ENCODE data around the gene FAM47E. TPM values are rescaled to one million over a fixed set of nuclear protein-coding genes. Genes with fewer than 3 reads are reported as not detected.

Gene FAM47E, protein sequence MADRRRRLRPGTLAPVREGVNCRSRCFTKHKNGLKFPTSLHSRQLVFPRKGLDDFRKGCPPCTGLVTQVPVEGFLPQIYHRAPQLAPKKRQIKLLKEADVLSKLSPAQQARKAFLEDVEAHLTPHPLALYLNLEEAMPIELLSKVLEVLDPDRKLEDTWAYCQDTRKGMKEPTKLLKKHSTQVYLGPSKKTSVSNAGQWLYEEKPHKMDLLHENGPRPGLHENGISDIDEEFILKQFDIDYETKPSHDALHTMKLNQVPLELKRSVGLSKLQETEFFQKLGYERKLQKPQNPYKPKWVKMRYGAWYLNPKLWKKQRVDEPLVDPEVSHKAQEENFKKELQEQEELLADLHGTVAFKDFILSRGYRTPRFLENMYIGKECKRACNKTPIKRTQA
- total RNA-seq: 1 to 10 TPM; 6.1 to 6.5 TPM
- long read RNA-seq, partial matches to known transcripts: 0 of 3 reads
- long read RNA-seq, other reads (novel, unspliced or antisense): 3 of 3 reads

DNA sequence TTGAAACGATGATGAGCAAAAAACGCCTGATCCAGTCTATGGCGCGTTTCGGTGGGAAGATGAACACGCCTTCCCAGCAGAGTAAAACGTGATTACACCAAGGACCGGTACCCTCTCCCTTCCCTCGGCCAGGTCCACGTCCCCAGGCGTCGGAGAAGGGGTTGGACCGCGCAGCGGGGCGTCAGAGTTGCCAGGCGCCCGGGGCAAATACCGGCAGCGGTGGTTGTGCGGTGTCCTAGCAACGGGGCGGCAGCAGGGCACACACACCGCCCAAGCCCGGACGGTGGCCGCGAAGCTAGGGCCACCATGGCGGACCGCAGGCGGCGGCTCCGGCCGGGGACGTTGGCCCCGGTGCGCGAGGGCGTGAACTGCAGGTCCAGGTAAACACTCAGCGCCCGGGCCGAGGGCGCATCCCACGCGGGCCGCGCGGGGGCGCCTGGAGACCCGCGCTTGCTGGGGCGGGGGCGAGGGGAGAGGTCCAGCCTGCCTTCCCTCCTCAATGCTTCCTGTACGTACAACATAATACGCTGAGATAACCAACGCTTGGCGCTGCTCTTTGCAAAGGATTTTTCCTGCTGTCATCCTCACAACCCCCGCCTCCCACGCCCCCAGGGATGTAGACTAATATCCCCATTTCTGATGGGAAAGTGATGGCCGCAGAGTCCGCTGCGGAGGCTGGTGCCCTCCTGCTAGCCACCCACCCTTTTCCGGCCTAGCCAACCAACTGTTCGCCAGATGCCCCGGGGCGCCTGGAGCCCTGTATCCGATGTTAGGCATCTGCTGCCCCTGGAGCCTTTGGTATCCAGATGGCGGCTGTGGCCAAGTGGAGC, at the start of gene FAM47E:
TSS of gene FAM47E (plus strand) at position 281 of the 830 bp plus-strand sequence. CDS start at position 307, 26 bp downstream.
- intact Hi-C loops (cut with DNase I, micrococcal nuclease): loop anchor here in 1 of 2 donors (5.0 kb wide), 1 partner anchor 74 kb away; no protein-coding TSS in a partner anchor
- ATAC-seq: peak; percentile 99
- DNase-seq: peak; percentile 85 to 87

DNA sequence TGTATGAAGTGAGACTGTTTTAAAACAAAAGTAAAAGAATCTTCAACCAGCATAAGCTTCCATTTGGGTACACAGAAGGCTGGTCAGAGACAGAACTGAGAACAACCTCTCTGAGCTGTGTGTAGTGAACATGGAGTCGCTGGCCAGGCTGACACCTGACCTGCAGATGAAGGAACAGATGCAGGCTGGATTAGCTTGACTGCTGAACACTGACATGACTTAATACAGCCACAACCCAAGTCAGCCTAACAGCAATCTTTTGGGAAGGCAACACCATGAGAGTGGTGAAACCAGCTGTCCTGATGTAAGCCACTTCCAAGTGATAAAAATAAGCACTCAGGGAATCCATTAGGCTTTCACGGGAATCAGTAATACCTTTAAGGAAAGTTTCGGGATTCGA, 48.0 kb upstream of the FAM47E start:
- DNase-seq: no peak
- intact Hi-C loops (cut with DNase I, micrococcal nuclease): no loop called here
- no peak for ATAC-seq

DNA sequence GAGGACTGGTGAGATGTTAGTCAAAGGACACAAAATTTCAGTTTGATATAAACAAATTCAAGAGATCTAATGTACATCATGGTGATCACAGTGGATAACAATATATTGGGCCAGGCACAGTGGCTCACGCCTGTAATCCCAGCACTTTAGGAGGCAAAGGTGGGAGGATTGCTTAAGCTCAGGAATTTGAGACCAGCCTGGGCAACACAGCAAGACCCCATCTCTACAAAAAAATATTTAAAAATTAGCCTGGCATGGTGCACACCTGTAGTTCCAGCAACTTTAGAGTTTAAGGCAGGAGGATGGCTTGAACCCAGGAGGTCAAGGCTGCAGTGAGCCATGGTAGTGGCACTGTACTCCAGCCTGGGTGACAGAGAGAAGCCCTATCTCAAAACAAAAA, 46.6 kb upstream of the FAM47E start:
- DNase-seq (no peak), ATAC-seq (no peak)
- intact Hi-C loops (cut with DNase I, micrococcal nuclease): no loop called here

DNA sequence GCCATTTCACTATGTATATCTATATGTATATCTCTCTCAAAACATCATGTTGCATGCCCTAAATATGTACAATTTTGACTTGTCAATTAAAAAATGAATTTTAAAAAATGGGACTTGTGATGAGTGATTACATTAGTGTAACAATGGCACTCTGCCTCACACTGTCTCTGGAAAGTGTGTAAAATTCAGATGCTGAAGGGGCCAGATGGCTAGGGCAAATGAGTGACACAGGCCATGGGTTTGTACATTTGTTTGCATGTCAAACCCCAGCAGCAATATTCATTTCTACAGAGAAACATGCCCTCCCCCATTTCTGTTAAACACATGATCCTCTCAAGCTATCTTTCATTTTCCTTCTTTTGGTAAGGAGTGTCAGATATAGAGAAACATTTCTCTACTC, 46.0 kb upstream of the FAM47E start:
- ATAC-seq: no peak
- intact Hi-C loops (cut with DNase I, micrococcal nuclease): no loop called here
- DNase-seq: no peak

DNA sequence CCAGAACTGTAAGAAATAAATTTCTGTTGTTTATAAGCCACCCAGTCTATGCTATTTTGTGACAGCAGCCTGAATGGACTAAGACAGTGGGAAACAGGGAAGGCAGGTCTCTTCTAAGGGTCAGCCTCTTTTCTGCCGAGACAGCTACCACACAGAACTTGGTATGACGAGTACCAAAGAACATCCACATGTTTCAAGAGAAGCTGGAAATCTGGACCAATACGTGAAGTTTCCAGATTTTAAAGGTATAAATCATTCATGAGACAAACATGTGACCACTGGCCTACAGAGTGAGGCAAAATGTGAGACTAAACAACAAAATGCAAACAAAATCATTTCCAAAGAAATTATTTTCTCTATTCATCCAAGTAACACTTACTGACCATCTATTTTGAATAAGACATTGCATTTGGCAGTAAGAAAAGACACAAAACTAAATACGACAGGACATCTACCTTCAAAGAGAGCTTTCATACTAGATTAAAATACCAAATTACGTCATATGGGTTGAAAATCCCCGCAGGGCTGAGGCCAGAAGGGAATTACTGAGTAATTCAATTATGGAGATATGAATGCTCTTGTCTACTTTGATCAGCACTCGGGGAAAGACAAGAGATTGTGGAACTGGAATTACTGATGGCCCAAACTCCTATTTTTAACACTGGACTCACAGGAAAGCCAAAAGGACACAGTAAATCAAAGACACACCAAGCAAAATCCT, 45.1 kb upstream of the FAM47E start:
- DNase-seq (no peak), ATAC-seq (no peak)

DNA sequence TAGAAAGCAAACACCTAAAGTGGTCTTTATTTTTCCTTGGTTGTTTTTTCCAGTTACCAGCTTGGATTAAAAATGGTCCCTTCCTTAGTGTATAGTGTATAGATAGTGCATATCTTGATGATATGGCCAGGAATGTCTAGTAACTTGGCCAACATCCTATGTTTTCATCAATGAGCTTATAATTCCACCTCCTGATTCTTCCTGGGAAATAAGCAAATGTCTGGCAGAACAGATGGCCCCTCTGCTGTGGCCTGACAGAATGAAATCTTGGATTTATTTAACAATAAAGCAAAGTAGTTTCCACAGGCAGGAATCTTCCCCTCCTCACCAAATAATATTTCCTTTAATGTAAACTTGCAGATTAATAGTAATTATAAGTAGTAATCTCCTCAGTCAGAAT, 44.0 kb upstream of the FAM47E start:
- intact Hi-C loops (cut with DNase I, micrococcal nuclease): no loop called here
- DNase-seq (no peak), ATAC-seq (no peak)

More for the DNA sequence above, 45.1 kb upstream of the FAM47E start:
- intact Hi-C loops (cut with DNase I, micrococcal nuclease): no loop called here

DNA sequence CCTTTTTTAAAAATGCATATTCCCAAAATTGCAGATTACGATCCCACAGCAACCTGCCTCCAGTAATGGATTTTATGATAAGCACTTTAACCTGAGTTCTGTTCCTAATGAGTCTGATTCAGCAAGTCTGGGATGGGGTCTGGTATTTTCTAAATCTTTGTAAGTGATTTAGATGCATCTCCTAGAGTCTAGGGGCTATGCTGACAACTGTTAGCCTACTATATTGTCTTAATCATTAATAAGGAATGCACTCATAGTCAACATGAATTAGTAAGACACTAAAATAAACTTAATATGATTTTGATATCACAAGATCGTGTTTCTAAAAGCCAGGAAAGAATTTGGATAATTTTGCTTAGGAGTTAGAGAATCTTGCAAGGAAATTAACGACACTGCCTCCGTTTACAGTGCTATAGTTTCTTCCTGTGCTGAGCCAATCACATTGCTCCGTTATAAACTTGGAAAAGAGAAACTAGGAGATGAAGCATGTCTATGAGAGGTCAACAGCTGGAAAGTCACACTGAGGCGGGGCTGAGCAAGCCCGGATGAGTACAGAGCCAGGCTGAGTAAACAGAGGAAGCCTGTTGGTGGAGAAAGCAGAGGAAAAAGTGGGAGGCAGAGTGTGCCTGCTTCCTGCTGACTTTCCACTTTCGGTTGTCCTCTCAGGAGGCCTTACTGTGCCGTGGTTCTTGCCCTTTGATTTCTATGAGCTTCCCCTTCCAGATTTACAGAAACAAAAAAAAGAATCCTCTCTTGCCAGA, 43.3 kb upstream of the FAM47E start:
- peak; percentile 78 to 90 for DNase-seq
- peak; percentile 87 for ATAC-seq
- intact Hi-C loops (cut with DNase I, micrococcal nuclease): no loop called here

DNA sequence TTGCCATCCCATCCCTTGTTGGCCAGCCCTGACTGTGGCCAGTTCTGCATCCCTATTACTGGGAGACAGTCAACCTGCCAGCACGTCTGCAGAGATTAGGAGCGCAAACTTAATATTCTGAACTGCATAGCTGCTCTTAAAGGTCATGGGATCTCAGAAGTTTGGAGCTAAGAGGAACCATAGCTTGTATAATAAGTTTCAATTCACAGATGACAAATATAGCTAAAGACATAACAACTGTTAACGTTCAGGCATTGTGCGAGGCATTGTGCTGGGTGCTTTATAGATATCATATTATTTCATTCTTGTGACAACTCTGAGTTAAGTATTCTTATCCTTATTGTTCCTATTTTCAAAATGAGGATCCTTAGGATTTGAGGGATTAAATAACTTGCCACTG, 41.6 kb upstream of the FAM47E start:
- ATAC-seq: no peak

DNA sequence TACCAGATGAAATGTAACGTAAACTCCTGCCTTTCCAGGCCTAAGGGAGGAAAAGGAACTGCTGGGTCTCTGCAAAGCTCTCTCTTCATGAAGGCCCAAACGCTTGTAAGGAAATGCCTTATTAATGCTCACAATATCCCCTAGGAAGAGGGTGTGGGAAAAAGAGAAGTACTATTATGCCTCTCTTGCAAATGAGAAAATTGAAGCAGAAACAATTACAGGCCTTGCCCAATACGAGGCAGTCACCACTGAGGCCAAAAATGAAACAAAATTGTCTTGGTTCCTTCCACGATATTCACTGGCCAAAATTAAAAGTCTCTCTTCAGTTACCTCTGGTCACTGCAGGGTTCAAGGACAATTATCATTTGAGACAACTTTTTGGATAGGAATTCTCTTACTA, 41.1 kb upstream of the FAM47E start:
- no peak for DNase-seq
- no peak for ATAC-seq
- intact Hi-C loops (cut with DNase I, micrococcal nuclease): no loop called here

More for the DNA sequence above, 41.6 kb upstream of the FAM47E start:
- intact Hi-C loops (cut with DNase I, micrococcal nuclease): no loop called here
- DNase-seq: no peak

DNA sequence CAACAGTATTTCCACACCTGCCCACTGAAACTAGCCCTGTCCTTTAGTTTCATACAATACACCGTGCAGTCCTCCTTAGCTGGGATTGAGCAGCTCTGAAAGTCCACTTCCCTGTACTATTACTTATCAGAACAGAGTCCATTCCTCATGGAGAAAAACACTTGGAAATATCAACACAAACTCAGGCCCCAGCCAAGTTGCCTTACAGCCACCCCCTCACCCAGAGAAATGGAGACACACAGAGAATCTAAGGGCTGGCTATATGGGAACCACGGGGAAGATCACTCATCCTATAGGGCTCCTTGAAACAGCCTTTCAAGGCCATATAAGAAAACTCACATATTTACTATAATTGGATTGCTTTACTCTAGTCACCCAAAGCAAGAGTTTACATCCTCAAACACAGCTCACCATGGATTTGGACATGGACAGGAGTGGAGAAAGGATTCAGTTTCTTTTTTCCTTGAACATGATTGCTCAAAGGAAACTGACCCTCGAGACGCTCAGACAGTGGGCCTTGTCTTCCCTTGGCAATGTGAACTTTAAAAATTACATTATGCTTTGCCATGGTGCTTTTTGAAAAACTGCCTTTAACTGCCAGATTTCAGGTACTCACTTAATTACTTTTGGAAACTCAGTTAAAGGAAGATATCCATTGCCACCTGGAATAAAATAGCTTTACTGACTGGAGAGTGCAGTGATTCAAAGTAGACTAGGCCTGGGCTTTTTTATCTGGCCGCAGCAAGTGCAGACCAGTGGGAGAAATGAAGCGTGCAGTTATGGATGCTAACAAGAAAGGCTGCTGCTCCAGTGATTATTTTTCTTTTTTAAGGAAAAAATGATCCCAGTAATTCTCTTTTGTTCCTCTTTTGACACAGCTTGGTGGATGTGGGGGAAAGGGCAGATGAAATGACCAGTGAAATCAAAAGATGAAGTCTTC, 39.5 kb upstream of the FAM47E start:
- DNase-seq (no peak), ATAC-seq (no peak)
- intact Hi-C loops (cut with DNase I, micrococcal nuclease): no loop called here

DNA sequence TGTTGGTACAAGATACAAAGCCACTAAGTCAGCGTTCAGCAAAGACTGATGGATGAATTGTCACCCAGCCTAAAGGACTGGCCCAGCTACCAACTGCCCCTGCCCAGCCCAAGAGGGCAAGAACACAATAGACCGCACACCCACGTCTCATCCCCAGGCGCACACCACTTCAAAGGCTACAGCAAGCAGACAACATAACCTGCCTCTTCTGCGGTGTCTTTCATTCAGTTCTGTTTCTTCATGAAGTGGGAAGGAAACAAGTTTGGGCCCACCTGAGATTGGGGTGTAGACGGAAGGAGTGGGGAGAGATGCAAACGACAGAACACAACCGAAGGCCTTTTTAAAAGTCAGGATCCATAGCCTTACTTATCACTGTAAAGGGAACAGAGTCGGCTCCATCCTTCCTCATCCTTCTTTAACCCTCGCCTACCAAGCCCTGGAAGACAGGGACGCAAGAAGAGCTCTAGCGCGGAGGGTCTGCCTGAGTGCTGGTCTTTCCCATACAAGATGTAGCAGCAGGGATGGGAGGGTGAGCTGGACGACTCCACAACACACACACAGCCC, 38.6 kb upstream of the FAM47E start:
- ATAC-seq (peak; percentile 28), DNase-seq (peak in 1 of 2 donors; percentile 58)
- intact Hi-C loops (cut with DNase I, micrococcal nuclease): no loop called here

DNA sequence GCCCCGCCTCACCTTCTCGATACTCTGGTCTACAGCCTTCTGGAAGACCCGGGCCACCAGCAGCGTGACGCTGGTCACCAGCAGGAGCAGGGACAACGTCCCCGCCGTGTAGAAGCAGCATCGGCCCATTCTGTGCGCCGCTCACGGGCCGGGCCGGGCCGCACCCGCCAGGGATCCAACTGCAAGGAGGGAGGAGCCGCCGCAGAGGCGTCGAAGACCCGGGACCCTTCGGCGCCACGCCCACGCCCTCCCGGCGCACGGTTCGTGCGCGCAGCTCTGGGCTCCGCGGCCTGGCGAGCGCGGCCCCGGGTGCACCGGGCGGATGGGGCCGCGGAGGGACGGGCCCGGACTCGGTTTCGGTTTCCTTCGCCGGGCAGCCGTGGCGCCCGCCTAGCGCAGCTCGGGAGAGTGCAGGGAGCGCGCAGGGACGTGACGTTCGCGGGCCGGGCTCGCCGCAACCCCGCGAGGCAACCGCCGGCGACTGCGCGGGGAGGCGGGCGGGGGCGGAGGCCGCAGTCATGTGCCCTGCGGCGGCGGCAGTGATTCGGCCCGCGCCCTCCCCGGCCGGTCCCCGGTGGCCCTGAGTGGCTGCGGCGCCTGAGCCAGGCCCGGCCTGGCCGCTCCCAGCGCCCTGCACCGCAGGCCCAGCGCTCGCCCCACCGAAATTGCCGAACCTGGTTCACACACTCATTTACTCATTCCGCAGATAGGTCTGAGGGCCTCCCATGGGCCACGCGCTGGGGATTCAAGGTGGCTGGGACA, 37.9 kb upstream of the FAM47E start, which contains the start of gene SCARB2:
TSS of gene SCARB2 (minus strand) at position 410 of the 762 bp plus-strand sequence. CDS start at position 129, 281 bp downstream.
- intact Hi-C loops (cut with DNase I, micrococcal nuclease): no loop called here
- ATAC-seq: peak; percentile 84

DNA sequence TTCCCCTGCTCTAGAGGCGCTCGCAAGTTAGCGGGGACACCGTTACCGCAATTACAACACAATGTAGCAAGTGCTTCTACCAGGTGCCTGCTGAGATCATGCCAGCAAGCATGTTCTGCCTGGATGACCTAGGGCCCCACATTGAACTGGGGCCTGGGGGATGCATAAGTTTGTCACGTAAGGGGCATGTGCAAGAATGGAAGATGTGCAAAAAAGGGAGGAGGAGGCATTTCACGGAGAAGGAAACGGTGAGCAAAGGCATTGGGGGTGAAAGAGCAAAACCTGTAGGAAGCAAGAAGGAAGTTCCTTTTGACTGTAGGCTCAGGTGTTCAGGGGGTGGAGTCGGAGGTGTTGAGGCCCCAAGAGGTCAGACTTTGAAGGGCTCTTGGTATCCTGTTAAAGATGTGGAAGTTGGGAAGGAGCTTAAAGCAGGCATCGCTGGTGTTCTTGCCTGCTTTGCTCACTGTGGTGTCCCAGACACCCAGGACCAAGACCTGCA, 37.3 kb upstream of the FAM47E start:
- DNase-seq: peak; percentile 59 to 78
- ATAC-seq: peak; percentile 64

More for the DNA sequence above, 37.9 kb upstream of the FAM47E start, which contains the start of gene SCARB2:
- peak; percentile 87 to 89 for DNase-seq

DNA sequence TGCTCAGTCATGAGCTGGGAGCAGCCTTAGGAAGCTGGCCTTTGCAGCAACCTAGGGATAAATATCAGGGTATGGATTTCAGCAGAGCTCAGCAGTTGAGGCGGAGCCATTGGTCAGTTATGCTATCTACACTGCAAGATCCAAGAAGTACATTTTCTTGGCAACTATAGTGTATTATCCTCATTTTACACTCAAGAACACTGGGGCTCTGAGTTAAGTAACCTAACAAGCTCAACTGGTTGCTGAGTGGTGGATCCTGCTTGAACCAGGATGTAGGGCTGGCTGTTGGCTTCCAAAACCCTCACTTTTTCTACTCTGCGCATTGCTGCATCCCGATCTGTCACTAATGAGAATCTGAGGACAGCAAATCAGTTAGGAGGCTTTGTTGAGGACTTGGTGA, 36.4 kb upstream of the FAM47E start:
- DNase-seq: no peak
- intact Hi-C loops (cut with DNase I, micrococcal nuclease): no loop called here
- no peak for ATAC-seq

More for the DNA sequence above, 37.3 kb upstream of the FAM47E start:
- intact Hi-C loops (cut with DNase I, micrococcal nuclease): no loop called here

DNA sequence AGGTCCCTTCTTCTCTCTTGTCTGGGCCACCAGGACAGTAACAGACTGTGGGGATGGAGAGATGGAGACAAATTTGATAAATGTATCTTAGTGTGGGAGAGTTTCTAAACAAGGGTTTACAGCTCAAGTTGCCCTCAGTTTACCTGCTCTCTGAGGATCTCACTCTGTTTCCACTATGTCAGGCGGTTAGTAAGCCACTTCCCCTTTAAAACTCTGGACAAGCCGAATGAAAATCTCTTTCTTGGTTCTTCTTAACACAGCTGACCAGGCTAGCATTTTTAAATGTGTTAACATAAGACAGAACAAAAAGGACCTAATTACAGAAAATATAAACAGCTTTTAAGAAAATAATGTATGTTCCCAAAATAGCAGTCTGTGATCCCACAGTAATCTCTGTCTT, 35.0 kb upstream of the FAM47E start:
- DNase-seq (no peak), ATAC-seq (no peak)
- intact Hi-C loops (cut with DNase I, micrococcal nuclease): no loop called here
